DND-41 (cell line): ENCODE results near the gene MTSS2.

ENCODE experiments used
- EZH2 ChIP-seq: IDR thresholded peaks from 3 replicates; pipeline ENCODE4 v1.6.1; 2012; ENCODE audit warnings: borderline replicate concordance, low read depth, mild to moderate bottlenecking, moderate library complexity, low read length, inconsistent platforms; ENCODE audit not compliant: severe bottlenecking
- TF ChIP-seq, protein P1 (sequence below): IDR thresholded peaks from 2 replicates; pipeline ENCODE4 v1.5.1; 2012; ENCODE audit warnings: borderline replicate concordance, low read length, moderate library complexity, mild to moderate bottlenecking; ENCODE audit not compliant: poor library complexity, severe bottlenecking; ENCODE audit errors: extremely low read depth

- TF ChIP-seq EZH2: no peak
- TF ChIP-seq, protein P1, sequence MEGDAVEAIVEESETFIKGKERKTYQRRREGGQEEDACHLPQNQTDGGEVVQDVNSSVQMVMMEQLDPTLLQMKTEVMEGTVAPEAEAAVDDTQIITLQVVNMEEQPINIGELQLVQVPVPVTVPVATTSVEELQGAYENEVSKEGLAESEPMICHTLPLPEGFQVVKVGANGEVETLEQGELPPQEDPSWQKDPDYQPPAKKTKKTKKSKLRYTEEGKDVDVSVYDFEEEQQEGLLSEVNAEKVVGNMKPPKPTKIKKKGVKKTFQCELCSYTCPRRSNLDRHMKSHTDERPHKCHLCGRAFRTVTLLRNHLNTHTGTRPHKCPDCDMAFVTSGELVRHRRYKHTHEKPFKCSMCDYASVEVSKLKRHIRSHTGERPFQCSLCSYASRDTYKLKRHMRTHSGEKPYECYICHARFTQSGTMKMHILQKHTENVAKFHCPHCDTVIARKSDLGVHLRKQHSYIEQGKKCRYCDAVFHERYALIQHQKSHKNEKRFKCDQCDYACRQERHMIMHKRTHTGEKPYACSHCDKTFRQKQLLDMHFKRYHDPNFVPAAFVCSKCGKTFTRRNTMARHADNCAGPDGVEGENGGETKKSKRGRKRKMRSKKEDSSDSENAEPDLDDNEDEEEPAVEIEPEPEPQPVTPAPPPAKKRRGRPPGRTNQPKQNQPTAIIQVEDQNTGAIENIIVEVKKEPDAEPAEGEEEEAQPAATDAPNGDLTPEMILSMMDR: no peak
These were observed 24.1 kb upstream of the MTSS2 start for GRCh38 chr16:70709942-70710341.
